Ishikawa (cell line): ENCODE data around the gene BACE2.

ENCODE experiments used
- CEBPB ChIP-seq: IDR thresholded peaks from 2 replicates; pipeline ENCODE4 v1.6.1; 2012
- CREB1 ChIP-seq: IDR thresholded peaks from 2 replicates; pipeline ENCODE4 v1.6.1; 2012; ENCODE audit warnings: low read depth
- EGR1 ChIP-seq: IDR thresholded peaks from 2 replicates; pipeline ENCODE4 v1.6.1; 2012
- EP300 ChIP-seq: IDR thresholded peaks from 2 replicates; pipeline ENCODE4 v1.6.1; 2012; ENCODE audit warnings: borderline replicate concordance
- FOXM1 ChIP-seq: IDR thresholded peaks from 2 replicates; pipeline ENCODE4 v1.6.1; 2012; ENCODE audit warnings: low read depth, borderline replicate concordance
- NFIC ChIP-seq: IDR thresholded peaks from 2 replicates; pipeline ENCODE4 v1.6.1; 2012
- RAD21 ChIP-seq: IDR thresholded peaks from 2 replicates; pipeline ENCODE4 v1.6.1; 2012; ENCODE audit warnings: low read depth
- TAF1 ChIP-seq: IDR thresholded peaks from 2 replicates; pipeline ENCODE4 v1.6.1; 2012; ENCODE audit warnings: low read depth, mild to moderate bottlenecking
- TCF12 ChIP-seq: IDR thresholded peaks from 2 replicates; pipeline ENCODE4 v1.6.1; 2012; ENCODE audit warnings: low read depth
- TEAD4 ChIP-seq: IDR thresholded peaks from 2 replicates; pipeline ENCODE4 v1.6.1; 2012
- YY1 ChIP-seq: IDR thresholded peaks from 2 replicates; pipeline ENCODE4 v1.6.1; 2012; ENCODE audit warnings: low read depth
- ZBTB7A ChIP-seq: IDR thresholded peaks from 2 replicates; pipeline ENCODE4 v1.6.1; 2012; ENCODE audit warnings: low read depth
- TF ChIP-seq, protein P1 (sequence below): IDR thresholded peaks from 2 replicates; pipeline ENCODE4 v1.6.1; 2012
- TF ChIP-seq, protein P2 (sequence below): IDR thresholded peaks from 2 replicates; pipeline ENCODE4 v1.6.1; 2012; ENCODE audit warnings: low read depth, mild to moderate bottlenecking
- TF ChIP-seq, protein P3 (sequence below): IDR thresholded peaks from 2 replicates; pipeline ENCODE4 v1.6.1; 2012

BACE2 gene

DNA sequence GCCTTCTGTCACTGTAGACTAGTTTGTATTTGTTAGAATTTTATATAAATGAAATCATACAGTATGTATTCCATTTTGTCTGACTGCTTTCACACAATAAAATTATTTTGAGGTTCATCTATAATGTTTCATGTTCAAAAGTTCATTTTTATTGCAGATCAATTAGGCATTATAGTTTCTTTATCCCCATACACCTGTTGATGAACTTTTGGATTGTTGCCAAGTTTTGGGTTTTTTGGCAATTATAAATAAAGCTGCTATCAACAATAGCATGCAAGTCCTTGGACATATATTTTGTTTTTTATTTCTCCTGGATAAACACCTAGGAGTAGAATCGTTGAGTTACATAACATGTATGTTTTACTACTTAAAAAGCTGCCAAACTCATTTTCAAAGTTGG lies 101.6 kb downstream of the BACE2 start:
- TF ChIP-seq YY1 (no peak), NFIC (peak; percentile 12; the same call in 1 of the 2 replicates)

DNA sequence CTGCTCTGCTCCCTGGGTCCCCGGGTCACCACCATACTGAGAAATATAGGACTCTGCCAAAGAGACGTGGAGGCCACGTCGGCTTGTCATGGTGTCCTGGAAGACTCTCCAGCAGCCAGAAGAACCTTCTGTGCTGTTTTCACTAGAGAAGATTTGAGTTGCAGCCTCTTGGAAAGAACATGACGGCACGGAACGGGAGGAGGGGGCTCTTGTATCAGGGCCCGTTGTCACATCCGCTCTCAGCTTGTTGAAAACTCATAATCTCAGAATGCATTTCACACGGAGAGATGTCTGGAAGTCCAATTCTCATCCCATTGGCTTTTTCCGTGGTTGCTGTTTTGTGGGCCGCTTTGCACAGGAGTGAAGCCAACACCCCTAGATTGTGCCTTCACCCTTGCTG lies 109.2 kb downstream of the BACE2 start:
- TF ChIP-seq EP300 = no peak
- TF ChIP-seq EGR1 = no peak
- TF ChIP-seq, protein P1, sequence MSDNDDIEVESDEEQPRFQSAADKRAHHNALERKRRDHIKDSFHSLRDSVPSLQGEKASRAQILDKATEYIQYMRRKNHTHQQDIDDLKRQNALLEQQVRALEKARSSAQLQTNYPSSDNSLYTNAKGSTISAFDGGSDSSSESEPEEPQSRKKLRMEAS = no peak
- TF ChIP-seq TCF12 = no peak
- TF ChIP-seq ZBTB7A = no peak

DNA sequence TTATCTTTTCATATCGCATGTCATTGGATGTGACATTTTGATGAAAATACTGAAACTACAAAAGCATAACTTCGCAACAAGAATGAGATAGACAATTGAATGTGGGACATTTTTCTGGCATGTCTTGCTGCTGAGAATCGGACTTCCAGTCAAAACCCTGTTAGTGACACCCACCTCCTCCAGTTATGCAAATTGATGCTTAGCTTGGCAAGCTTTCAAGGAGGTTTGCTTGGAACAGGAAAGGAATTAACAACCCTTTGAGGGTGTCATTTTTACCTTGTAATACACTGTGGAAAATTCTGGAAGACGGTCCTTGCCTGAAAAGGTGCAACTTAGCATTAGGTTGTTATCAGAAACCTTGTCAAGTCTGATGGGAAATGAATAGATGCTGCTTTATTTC lies 109.9 kb downstream of the BACE2 start:
- TF ChIP-seq, protein P1 = no peak
- TF ChIP-seq ZBTB7A (no peak), CREB1 (no peak), TEAD4 (no peak), RAD21 (no peak), FOXM1 (no peak), NFIC (no peak), EP300 (no peak), EGR1 (no peak)
- TF ChIP-seq, protein P2, sequence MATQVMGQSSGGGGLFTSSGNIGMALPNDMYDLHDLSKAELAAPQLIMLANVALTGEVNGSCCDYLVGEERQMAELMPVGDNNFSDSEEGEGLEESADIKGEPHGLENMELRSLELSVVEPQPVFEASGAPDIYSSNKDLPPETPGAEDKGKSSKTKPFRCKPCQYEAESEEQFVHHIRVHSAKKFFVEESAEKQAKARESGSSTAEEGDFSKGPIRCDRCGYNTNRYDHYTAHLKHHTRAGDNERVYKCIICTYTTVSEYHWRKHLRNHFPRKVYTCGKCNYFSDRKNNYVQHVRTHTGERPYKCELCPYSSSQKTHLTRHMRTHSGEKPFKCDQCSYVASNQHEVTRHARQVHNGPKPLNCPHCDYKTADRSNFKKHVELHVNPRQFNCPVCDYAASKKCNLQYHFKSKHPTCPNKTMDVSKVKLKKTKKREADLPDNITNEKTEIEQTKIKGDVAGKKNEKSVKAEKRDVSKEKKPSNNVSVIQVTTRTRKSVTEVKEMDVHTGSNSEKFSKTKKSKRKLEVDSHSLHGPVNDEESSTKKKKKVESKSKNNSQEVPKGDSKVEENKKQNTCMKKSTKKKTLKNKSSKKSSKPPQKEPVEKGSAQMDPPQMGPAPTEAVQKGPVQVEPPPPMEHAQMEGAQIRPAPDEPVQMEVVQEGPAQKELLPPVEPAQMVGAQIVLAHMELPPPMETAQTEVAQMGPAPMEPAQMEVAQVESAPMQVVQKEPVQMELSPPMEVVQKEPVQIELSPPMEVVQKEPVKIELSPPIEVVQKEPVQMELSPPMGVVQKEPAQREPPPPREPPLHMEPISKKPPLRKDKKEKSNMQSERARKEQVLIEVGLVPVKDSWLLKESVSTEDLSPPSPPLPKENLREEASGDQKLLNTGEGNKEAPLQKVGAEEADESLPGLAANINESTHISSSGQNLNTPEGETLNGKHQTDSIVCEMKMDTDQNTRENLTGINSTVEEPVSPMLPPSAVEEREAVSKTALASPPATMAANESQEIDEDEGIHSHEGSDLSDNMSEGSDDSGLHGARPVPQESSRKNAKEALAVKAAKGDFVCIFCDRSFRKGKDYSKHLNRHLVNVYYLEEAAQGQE = no peak
- TF ChIP-seq, protein P3, sequence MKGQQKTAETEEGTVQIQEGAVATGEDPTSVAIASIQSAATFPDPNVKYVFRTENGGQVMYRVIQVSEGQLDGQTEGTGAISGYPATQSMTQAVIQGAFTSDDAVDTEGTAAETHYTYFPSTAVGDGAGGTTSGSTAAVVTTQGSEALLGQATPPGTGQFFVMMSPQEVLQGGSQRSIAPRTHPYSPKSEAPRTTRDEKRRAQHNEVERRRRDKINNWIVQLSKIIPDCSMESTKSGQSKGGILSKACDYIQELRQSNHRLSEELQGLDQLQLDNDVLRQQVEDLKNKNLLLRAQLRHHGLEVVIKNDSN = no peak

DNA sequence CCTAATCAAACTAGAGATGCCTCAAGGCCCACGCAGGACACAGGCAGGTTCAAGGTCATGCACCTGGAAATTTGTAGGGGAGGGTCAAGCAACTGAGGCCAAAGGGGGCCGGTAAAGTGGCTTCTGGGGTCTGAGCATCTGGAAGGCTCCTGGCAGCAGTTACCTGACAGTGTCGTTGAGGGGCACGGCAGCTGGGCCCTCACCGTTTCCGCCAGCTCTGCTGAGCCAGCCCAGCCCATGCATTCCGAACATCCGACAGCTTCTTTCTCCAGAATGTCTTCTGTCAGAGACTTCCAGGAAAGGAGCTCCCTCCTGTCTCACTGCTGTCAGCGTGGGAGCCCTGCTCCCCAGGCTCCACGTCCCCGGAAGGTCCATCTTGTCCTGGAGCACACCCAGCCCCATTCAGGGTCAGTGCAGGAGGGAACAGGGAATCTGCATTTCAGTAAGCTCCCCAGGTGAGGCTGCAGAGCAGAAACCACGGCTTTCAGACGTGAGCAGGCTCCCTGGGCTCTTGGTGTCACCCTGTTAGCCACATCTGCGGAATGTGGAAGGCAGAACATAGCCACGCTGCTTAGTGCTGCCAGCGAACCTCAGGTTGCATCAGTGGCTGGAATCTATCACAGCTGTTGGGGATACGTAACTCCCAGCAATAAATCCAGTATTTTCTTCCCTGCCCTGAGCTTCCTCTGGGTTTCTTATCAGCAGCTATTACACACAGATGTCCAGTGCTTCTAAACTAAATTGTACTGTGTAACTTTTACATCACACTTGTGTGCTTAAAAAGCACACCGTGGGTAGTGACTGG lies 112.4 kb downstream of the BACE2 start:
- TF ChIP-seq RAD21 = no peak
- TF ChIP-seq, protein P3 = no peak
- TF ChIP-seq TEAD4 = no peak
- no peak for TF ChIP-seq TAF1
- no peak for TF ChIP-seq CEBPB
- TF ChIP-seq ZBTB7A = no peak
- TF ChIP-seq, protein P2 = no peak
- TF ChIP-seq, protein P1 = no peak
- TF ChIP-seq CREB1 = no peak
- no peak for TF ChIP-seq TCF12
- no peak for TF ChIP-seq EGR1
- no peak for TF ChIP-seq EP300
- no peak for TF ChIP-seq FOXM1
- no peak for TF ChIP-seq NFIC
- no peak for TF ChIP-seq YY1

DNA sequence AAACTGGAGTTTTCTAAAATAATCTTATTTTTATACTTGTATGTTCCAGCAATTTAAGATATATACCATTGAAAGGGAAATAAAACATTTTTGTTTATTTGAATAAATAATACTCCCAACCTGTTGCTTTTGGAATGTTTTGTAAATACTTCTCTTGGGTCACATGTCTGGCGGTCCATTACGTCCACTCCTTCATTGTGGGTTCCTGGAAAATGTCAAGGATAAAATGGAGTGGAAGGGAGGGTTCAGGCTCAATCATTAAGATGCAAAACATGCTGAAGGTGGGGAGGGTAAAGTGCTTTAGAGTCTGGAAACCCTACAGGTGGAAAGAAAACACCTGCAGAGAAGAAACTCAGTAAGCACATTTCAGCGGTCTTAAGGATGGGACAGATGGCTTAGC lies 114.5 kb downstream of the BACE2 start:
- TF ChIP-seq RAD21 (no peak), CEBPB (no peak), TCF12 (no peak), ZBTB7A (no peak), EP300 (no peak), FOXM1 (no peak), EGR1 (no peak), CREB1 (no peak), YY1 (no peak)
- TF ChIP-seq, protein P1 = no peak
- TF ChIP-seq, protein P3 = no peak
- TF ChIP-seq, protein P2 = no peak
